GM23338 (cell line): ENCODE data around the gene CA5B. TPM values are rescaled to one million over a fixed set of nuclear protein-coding genes. Genes with fewer than 3 reads are reported as not detected.

Experiments
- ATAC-seq: fragments of 200-7000 bp; cut with Tn5 transposase; 3 replicates; pipeline ENCODE4 v1.9.1; 2020
- DNase-seq: peaks from one replicate; pipeline ENCODE4 v3.0.0-alpha.2; 2015; ENCODE audit warnings: low spot score
- H2AFZ ChIP-seq: fragments of 200-600 bp; sonication (generic); 2 replicates; pipeline ENCODE4 v1.8.0; 2016; ENCODE audit warnings: antibody characterized with exemption, mild to moderate bottlenecking, moderate library complexity
- H3F3A ChIP-seq: fragments of 200-600 bp; sonication (generic); replicated peaks from 2 replicates; pipeline ENCODE4 v1.8.0; 2017; ENCODE audit warnings: antibody characterized with exemption, mixed run types, low read depth
- H3K27ac ChIP-seq: fragments of 200-600 bp; sonication (generic); 2 replicates; pipeline ENCODE4 v1.6.1; 2016; ENCODE audit warnings: low read depth
- H3K27me3 ChIP-seq: fragments of 200-600 bp; sonication (generic); 2 replicates; pipeline ENCODE4 v1.8.0; 2016; ENCODE audit warnings: mild to moderate bottlenecking, mixed run types, moderate library complexity; ENCODE audit not compliant: insufficient read depth
- H3K36me3 ChIP-seq: fragments of 200-600 bp; sonication (generic); 2 replicates; pipeline ENCODE4 v1.8.0; 2016; ENCODE audit warnings: mild to moderate bottlenecking; ENCODE audit not compliant: insufficient read depth
- H3K4me1 ChIP-seq: fragments of 200-600 bp; sonication (generic); 2 replicates; pipeline ENCODE4 v1.8.0; 2016; ENCODE audit warnings: mild to moderate bottlenecking, moderate library complexity; ENCODE audit not compliant: insufficient read depth
- H3K4me2 ChIP-seq: fragments of 200-600 bp; sonication (generic); 2 replicates; pipeline ENCODE4 v1.7.1; 2017; ENCODE audit warnings: mixed run types
- H3K4me3 ChIP-seq: fragments of 200-600 bp; sonication (generic); 2 replicates; pipeline ENCODE4 v1.6.1; 2016; ENCODE audit warnings: mixed run types
- H3K79me2 ChIP-seq: fragments of 200-600 bp; sonication (generic); replicated peaks from 2 replicates; pipeline ENCODE4 v1.8.0; 2017; ENCODE audit warnings: mild to moderate bottlenecking; ENCODE audit not compliant: insufficient read depth
- H3K9me2 ChIP-seq: fragments of 200-600 bp; sonication (generic); 2 replicates; pipeline ENCODE4 v1.8.0; 2017; ENCODE audit not compliant: insufficient read depth
- H4K20me1 ChIP-seq: fragments of 200-600 bp; sonication (generic); replicated peaks from 2 replicates; pipeline ENCODE4 v1.8.0; 2017; ENCODE audit warnings: mild to moderate bottlenecking; ENCODE audit not compliant: insufficient read depth
- H3K27ac Mint-ChIP-seq: 2 replicates; pipeline ENCODE4 v1.8.0; 2020; ENCODE audit warnings: inconsistent platforms, mild to moderate bottlenecking, moderate library complexity, mixed read lengths
- H3K27me3 Mint-ChIP-seq: 3 replicates; pipeline ENCODE4 v1.8.0; 2022; ENCODE audit warnings: low read depth, mild to moderate bottlenecking, moderate library complexity, mixed read lengths, inconsistent platforms; ENCODE audit not compliant: insufficient read depth, poor library complexity
- H3K36me3 Mint-ChIP-seq: 3 replicates; pipeline ENCODE4 v1.8.0; 2021; ENCODE audit warnings: low read depth, mild to moderate bottlenecking, inconsistent platforms, moderate library complexity, mixed read lengths
- H3K4me1 Mint-ChIP-seq: 3 replicates; pipeline ENCODE4 v1.8.0; 2020; ENCODE audit warnings: mild to moderate bottlenecking, inconsistent platforms, mixed read lengths
- H3K4me3 Mint-ChIP-seq: 3 replicates; pipeline ENCODE4 v1.8.0; 2021; ENCODE audit warnings: moderate library complexity, mild to moderate bottlenecking, inconsistent platforms, mixed read lengths
- H3K9me3 Mint-ChIP-seq: 3 replicates; pipeline ENCODE4 v1.8.0; 2020; ENCODE audit warnings: moderate library complexity, mild to moderate bottlenecking, inconsistent platforms, mixed read lengths
- JUNB ChIP-seq: IDR thresholded peaks from one replicate; pipeline ENCODE4 v1.6.1; 2016; ENCODE audit warnings: antibody characterized with exemption; ENCODE audit not compliant: unreplicated experiment
- POLR2AphosphoS5 ChIP-seq: IDR thresholded peaks from 2 replicates; pipeline ENCODE4 v1.6.1; 2016; ENCODE audit warnings: antibody characterized with exemption, low read depth
- ZNF114 ChIP-seq: fragments of 250-450 bp; sonication (Bioruptor Pico); IDR thresholded peaks from 2 replicates; pipeline ENCODE4 v1.5.0; 2020; ENCODE audit warnings: mild to moderate bottlenecking, moderate library complexity
- ZNF331 ChIP-seq: fragments of 250-450 bp; sonication (Bioruptor Pico); IDR thresholded peaks from 2 replicates; pipeline ENCODE4 v1.5.0; 2020; ENCODE audit warnings: low read depth, mild to moderate bottlenecking, moderate library complexity
- polyA plus RNA-seq: library from polyadenylated mRNA; unstranded; fragments of >200 nt; fragmentation: Nextera tagmentation; extraction: Ambion mirVana; gene quantifications from 2 replicates; pipeline ENCODE4 v1.2.1, GENCODE V29; 2016
- total RNA-seq: library from RNA; depleted of rRNA; stranded (reverse); fragments of >200 nt; shearing (Covaris generic); gene quantifications from 2 replicates; pipeline ENCODE4 v1.2.3, GENCODE V29; 2014
- TF ChIP-seq, protein P1 (sequence below): fragments of 250-450 bp; sonication (Bioruptor Pico); IDR thresholded peaks from 2 replicates; pipeline ENCODE4 v1.5.0; 2020; ENCODE audit warnings: mild to moderate bottlenecking, moderate library complexity
- TF ChIP-seq, protein P2 (sequence below): IDR thresholded peaks from one replicate; pipeline ENCODE4 v1.6.1; 2018; ENCODE audit warnings: antibody characterized with exemption; ENCODE audit not compliant: unreplicated experiment

CA5B gene
- total and polyA plus RNA-seq, 2 experiments from 2014 or later: 4.8 to 6.1 TPM

GRCh38 chrX:15813416-15813815, 75.3 kb downstream of the CA5B start (continued):
- TF ChIP-seq, protein P1, sequence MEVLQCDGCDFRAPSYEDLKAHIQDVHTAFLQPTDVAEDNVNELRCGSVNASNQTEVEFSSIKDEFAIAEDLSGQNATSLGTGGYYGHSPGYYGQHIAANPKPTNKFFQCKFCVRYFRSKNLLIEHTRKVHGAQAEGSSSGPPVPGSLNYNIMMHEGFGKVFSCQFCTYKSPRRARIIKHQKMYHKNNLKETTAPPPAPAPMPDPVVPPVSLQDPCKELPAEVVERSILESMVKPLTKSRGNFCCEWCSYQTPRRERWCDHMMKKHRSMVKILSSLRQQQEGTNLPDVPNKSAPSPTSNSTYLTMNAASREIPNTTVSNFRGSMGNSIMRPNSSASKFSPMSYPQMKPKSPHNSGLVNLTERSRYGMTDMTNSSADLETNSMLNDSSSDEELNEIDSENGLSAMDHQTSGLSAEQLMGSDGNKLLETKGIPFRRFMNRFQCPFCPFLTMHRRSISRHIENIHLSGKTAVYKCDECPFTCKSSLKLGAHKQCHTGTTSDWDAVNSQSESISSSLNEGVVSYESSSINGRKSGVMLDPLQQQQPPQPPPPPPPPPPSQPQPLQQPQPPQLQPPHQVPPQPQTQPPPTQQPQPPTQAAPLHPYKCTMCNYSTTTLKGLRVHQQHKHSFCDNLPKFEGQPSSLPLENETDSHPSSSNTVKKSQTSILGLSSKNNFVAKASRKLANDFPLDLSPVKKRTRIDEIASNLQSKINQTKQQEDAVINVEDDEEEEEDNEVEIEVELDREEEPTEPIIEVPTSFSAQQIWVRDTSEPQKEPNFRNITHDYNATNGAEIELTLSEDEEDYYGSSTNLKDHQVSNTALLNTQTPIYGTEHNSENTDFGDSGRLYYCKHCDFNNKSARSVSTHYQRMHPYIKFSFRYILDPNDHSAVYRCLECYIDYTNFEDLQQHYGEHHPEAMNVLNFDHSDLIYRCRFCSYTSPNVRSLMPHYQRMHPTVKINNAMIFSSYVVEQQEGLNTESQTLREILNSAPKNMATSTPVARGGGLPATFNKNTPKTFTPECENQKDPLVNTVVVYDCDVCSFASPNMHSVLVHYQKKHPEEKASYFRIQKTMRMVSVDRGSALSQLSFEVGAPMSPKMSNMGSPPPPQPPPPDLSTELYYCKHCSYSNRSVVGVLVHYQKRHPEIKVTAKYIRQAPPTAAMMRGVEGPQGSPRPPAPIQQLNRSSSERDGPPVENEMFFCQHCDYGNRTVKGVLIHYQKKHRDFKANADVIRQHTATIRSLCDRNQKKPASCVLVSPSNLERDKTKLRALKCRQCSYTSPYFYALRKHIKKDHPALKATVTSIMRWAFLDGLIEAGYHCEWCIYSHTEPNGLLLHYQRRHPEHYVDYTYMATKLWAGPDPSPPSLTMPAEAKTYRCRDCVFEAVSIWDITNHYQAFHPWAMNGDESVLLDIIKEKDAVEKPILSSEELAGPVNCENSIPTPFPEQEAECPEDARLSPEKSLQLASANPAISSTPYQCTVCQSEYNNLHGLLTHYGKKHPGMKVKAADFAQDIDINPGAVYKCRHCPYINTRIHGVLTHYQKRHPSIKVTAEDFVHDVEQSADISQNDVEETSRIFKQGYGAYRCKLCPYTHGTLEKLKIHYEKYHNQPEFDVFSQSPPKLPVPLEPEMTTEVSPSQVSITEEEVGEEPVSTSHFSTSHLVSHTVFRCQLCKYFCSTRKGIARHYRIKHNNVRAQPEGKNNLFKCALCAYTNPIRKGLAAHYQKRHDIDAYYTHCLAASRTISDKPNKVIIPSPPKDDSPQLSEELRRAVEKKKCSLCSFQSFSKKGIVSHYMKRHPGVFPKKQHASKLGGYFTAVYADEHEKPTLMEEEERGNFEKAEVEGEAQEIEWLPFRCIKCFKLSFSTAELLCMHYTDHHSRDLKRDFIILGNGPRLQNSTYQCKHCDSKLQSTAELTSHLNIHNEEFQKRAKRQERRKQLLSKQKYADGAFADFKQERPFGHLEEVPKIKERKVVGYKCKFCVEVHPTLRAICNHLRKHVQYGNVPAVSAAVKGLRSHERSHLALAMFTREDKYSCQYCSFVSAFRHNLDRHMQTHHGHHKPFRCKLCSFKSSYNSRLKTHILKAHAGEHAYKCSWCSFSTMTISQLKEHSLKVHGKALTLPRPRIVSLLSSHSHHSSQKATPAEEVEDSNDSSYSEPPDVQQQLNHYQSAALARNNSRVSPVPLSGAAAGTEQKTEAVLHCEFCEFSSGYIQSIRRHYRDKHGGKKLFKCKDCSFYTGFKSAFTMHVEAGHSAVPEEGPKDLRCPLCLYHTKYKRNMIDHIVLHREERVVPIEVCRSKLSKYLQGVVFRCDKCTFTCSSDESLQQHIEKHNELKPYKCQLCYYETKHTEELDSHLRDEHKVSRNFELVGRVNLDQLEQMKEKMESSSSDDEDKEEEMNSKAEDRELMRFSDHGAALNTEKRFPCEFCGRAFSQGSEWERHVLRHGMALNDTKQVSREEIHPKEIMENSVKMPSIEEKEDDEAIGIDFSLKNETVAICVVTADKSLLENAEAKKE: no peak
- TF ChIP-seq POLR2AphosphoS5 (no peak), ZNF331 (no peak)

DNA sequence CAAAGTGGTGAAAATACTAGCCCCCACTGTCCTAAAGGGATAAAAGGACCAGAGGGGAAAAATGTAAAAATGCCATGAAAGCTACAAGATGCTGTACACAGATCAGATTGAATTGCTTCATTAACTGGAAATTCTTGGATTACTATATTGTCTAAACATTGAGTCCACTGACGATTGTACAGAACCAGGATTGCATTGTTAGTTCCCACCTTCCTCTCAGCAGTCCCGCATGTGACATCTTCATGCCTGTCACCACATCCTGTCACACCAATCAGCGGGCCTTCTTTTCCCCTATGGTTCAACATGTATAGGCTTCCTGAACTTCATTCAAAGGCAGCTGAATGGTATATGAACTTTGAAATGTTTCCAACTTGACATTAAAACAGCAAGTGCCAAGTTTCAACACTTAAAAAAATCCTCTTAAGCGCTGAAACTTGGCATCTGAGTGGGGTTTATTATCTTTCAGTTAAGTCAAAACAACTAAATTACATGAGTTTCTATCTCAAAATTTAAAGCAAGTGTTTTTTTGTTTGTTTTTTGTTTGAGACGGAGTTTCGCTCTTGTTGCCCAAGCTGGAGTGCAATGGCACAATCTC, 76.8 kb downstream of the CA5B start:
- Histone ChIP-seq H4K20me1 (no peaks in the 10 kb centered on the region), H3F3A (no peaks in the 10 kb centered on the region), H3K4me1 (peaks cover 12% of the 10 kb centered on the region), H3K27me3 (no peaks in the 10 kb centered on the region), H3K4me2 (no peak overlapping the region), H3K9me2 (no peaks in the 10 kb centered on the region), H3K4me3 (no peak overlapping the region), H3K36me3 (peaks cover 7% of the 10 kb centered on the region; the same call in 1 of the 2 replicates), H2AFZ (no peak overlapping the region), H3K79me2 (no peaks in the 10 kb centered on the region), H3K27ac (0 out of 2 replicates have a peak overlapping the region, but pooled peaks have one; percentile 87)
- H3K4me1 Mint-ChIP-seq: peaks cover 23% of the 10 kb centered on the region; the same call in 2 of the 3 replicates
- peaks cover 63% of the 10 kb centered on the region for H3K36me3 Mint-ChIP-seq
- ATAC-seq (no peak), DNase-seq (no peak)
- no peaks in the 10 kb centered on the region for H3K9me3 Mint-ChIP-seq
- H3K27me3 Mint-ChIP-seq: no peaks in the 10 kb centered on the region
- no peak overlapping the region for H3K4me3 Mint-ChIP-seq
- no peak overlapping the region for H3K27ac Mint-ChIP-seq
- TF ChIP-seq, protein P2, sequence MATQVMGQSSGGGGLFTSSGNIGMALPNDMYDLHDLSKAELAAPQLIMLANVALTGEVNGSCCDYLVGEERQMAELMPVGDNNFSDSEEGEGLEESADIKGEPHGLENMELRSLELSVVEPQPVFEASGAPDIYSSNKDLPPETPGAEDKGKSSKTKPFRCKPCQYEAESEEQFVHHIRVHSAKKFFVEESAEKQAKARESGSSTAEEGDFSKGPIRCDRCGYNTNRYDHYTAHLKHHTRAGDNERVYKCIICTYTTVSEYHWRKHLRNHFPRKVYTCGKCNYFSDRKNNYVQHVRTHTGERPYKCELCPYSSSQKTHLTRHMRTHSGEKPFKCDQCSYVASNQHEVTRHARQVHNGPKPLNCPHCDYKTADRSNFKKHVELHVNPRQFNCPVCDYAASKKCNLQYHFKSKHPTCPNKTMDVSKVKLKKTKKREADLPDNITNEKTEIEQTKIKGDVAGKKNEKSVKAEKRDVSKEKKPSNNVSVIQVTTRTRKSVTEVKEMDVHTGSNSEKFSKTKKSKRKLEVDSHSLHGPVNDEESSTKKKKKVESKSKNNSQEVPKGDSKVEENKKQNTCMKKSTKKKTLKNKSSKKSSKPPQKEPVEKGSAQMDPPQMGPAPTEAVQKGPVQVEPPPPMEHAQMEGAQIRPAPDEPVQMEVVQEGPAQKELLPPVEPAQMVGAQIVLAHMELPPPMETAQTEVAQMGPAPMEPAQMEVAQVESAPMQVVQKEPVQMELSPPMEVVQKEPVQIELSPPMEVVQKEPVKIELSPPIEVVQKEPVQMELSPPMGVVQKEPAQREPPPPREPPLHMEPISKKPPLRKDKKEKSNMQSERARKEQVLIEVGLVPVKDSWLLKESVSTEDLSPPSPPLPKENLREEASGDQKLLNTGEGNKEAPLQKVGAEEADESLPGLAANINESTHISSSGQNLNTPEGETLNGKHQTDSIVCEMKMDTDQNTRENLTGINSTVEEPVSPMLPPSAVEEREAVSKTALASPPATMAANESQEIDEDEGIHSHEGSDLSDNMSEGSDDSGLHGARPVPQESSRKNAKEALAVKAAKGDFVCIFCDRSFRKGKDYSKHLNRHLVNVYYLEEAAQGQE: no peak
- no peak for TF ChIP-seq JUNB
- no peak for TF ChIP-seq ZNF114 (CRISPR knock-in tag)
- TF ChIP-seq, protein P1: no peak
